HG02623 (cell line): Measurements from ENCODE around the gene ZNF24.
A peak's percentile ranks its signal among the peaks of the same experiment; 100 is the strongest.

Experiments used
- ATAC-seq: cut with Tn5 transposase; IDR thresholded peaks from one replicate; pipeline ENCODE4 v1.9.1; 2021; ENCODE audit warnings: moderate library complexity; ENCODE audit not compliant: unreplicated experiment

The ZNF24 gene

GRCh38 chr18:35355140-35355618, 11.0 kb upstream of the ZNF24 start:
- peak; percentile 99 for ATAC-seq

- ATAC-seq, result no peak
Measured at GRCh38 chr18:35352778-35353177, 8.6 kb upstream of the ZNF24 start.

- no peak for ATAC-seq
Measured at GRCh38 chr18:35352283-35352682, 8.1 kb upstream of the ZNF24 start.

- no peak for ATAC-seq
Measured at GRCh38 chr18:35348001-35348400, 3.8 kb upstream of the ZNF24 start.

- no peak for ATAC-seq
Measured at GRCh38 chr18:35345950-35346349, 1.7 kb upstream of the ZNF24 start.

- ATAC-seq, result peak; percentile 27
Measured at GRCh38 chr18:35345460-35345921, 1.3 kb upstream of the ZNF24 start.

GRCh38 chr18:35344736-35345459, 678 bp upstream of the ZNF24 start:
- ATAC-seq, result no peak

GRCh38 chr18:35343488-35343935, 708 bp downstream of the ZNF24 start:
- ATAC-seq, result no peak

GRCh38 chr18:35337286-35337685, 6.9 kb downstream of the ZNF24 start:
- no peak for ATAC-seq

GRCh38 chr18:35335866-35336265, 8.4 kb downstream of the ZNF24 start:
- ATAC-seq, result no peak

GRCh38 chr18:35334821-35335220, 9.4 kb downstream of the ZNF24 start:
- no peak for ATAC-seq

GRCh38 chr18:35334212-35334611, 10.0 kb downstream of the ZNF24 start:
- no peak for ATAC-seq

GRCh38 chr18:35331367-35332087, 12.7 kb downstream of the ZNF24 start:
- ATAC-seq, result no peak

GRCh38 chr18:35328868-35329267, 15.4 kb downstream of the ZNF24 start:
- ATAC-seq, result no peak

GRCh38 chr18:35326695-35327387, 17.4 kb downstream of the ZNF24 start:
- no peak for ATAC-seq

GRCh38 chr18:35324926-35325655, 19.1 kb downstream of the ZNF24 start:
- ATAC-seq, result no peak

- ATAC-seq, result no peak
Measured at GRCh38 chr18:35322486-35323458, 21.4 kb downstream of the ZNF24 start.

- no peak for ATAC-seq
Measured at GRCh38 chr18:35311496-35311895, 32.7 kb downstream of the ZNF24 start.

- ATAC-seq, result no peak
Measured at GRCh38 chr18:35306588-35307250, 37.5 kb downstream of the ZNF24 start.
